ENCODE data around the gene ZNF492. TPM values are rescaled to one million over a fixed set of nuclear protein-coding genes. Genes with fewer than 3 reads are reported as not detected.
"Not testable (repeated sequence)": the region's sequence is repeated elsewhere in the genome, so short reads cannot be mapped to it uniquely, and the experiment has no call there.

ZNF492 gene
- polyA plus RNA-seq, 1 of the 3 experiments (the other 2 are of a cell fraction): 0.28 TPM

DNA sequence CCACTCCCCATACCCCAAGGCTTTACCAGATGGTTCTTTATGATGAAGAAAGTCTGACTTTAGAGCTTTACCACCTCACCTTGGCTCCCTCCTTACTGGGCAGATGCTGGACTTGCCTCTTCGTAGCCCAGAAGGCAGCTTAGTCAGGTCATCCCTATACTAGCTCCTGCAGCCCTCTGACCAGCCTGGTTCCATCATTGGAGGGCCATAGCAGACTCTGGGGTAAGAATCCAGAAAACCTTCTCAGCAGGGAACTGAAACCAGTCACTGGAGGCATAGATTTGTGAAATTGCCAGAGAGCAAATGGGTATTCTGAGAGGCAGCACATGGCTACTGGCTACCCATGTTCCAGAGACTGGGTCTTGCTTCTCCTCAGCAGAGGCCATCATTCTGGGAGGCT, 21.8 kb upstream of the ZNF492 start:
- H3K4me1 ChIP-seq (ENCODE audit: control insufficient read depth in 1 of 2, insufficient read depth in 2 of 2, low read depth in 1 of 2, low read length in 1 of 2): no peaks in the 10 kb centered on the region
- no peak overlapping the region for H3K9ac ChIP-seq
- ChIA-PET CTCF (interaction anchor here (1.2 kb wide), 1 partner anchor 11 kb away, joined by 3 read pairs; no protein-coding TSS in a partner anchor), POLR2A (no interaction called here)
- no peaks in the 10 kb centered on the region for H3K36me3 ChIP-seq (replicated peaks in 1 of 2; ENCODE audit: control insufficient read depth in 1 of 2, insufficient read depth in 2 of 2, low read length in 1 of 2)
- no peaks in the 10 kb centered on the region for H3K9me3 ChIP-seq
- no peak overlapping the region for H3K4me2 ChIP-seq
- H3K27me3 ChIP-seq (ENCODE audit: insufficient read depth): no peaks in the 10 kb centered on the region
- no peaks in the 10 kb centered on the region for H3K79me2 ChIP-seq (ENCODE audit: insufficient read depth)
- H3F3A ChIP-seq (replicated peaks; ENCODE audit: insufficient read depth): no peaks in the 10 kb centered on the region
- no peak for TF ChIP-seq ELF1 (IDR thresholded peaks at IDR 0.05)
- no peak for TF ChIP-seq SMC3 (IDR thresholded peaks at IDR 0.05; ENCODE audit: low read depth, low read length)
- no peak for TF ChIP-seq NRF1 (IDR thresholded peaks at IDR 0.05; ENCODE audit: low read depth, low read length)
- no peak for TF ChIP-seq TCF12 (IDR thresholded peaks at IDR 0.05)
- TF ChIP-seq SIN3A (IDR thresholded peaks at IDR 0.05; ENCODE audit: borderline replicate concordance, low read depth, low read length): no peak
- TF ChIP-seq TAF1 (IDR thresholded peaks at IDR 0.05; ENCODE audit: borderline replicate concordance, low read depth, low read length): no peak
- no peak for TF ChIP-seq EP300 (IDR thresholded peaks at IDR 0.05; ENCODE audit: borderline replicate concordance in 1 of 2, low read depth in 1 of 2, low read length in 1 of 2)
- TF ChIP-seq POLR2AphosphoS5 (IDR thresholded peaks at IDR 0.05; ENCODE audit: low read depth, low read length): no peak
- TF ChIP-seq GABPA (IDR thresholded peaks at IDR 0.05; ENCODE audit: low read depth): no peak
- no peak for TF ChIP-seq MXI1 (IDR thresholded peaks at IDR 0.05; ENCODE audit: low read depth, low read length)
- no peak for TF ChIP-seq RXRA (IDR thresholded peaks at IDR 0.05; ENCODE audit: borderline replicate concordance, low read depth)
- TF ChIP-seq JUND (IDR thresholded peaks at IDR 0.05): no peak
- 0% methylated on average over 1 of the region's 1 CpG for WGBS (ENCODE audit: low lambda C conversion rate)
- H3K27ac ChIP-seq (ENCODE audit: low read depth in 2 of 2, low read length in 1 of 2): no peak overlapping the region
- no peak overlapping the region for H2AFZ ChIP-seq (ENCODE audit: low read depth)
- no peak for DNase-seq
- H4K20me1 ChIP-seq (ENCODE audit: insufficient read depth): no peaks in the 10 kb centered on the region
- no peak overlapping the region for H3K4me3 ChIP-seq (ENCODE audit: low read depth in 2 of 2, low read length in 1 of 2)
- H3K9me2 ChIP-seq: no peaks in the 10 kb centered on the region

DNA sequence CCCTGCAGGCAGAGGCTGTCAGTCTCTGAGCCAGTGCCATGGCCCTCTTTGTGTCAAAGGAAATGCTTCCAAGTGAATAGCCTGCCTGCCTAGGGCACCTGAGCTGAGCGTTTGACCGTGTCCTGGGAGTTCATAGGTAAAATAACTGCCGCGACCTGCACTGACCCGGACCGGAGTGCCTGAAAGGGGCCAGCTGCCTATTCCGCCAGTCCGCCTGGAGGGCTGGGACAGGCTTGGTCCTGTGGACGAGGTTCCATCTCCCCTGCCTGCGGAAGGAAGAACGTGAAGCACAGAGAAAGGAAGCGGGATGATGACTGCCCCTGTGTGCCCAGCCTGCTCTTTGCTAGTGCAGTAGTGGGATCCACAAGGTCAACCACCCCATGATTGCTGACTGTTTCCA, 17.5 kb upstream of the ZNF492 start:
- H3K79me2 ChIP-seq (ENCODE audit: insufficient read depth): no peaks in the 10 kb centered on the region
- CTCF ChIA-PET: no interaction called here

DNA sequence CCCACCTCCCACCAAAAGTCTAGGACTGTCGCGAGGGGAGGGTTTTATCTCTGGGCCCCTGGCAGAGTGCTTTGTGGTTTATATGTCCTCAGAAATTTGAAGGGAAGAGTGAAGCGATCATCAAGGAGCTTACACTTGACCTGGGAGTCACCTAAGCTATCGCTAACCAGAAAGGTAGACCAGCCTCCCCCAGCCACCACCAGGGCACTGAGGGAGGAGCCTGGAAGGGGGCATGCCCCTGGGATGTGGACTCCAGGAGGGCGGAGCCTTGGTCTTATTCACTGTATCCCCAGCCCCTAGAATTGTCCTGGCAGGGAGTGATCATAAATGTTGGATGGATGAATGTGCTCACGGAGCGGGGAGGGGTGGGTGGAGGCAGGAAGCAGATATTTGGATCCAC, 16.9 kb upstream of the ZNF492 start:
- H3K4me2 ChIP-seq; H3K9me2 ChIP-seq; H3K9me3 ChIP-seq; H3K27ac ChIP-seq (ENCODE audit: low read depth in 2 of 2, low read length in 1 of 2); H3K79me2 ChIP-seq (ENCODE audit: insufficient read depth); H3F3A ChIP-seq (replicated peaks; ENCODE audit: insufficient read depth); H2AFZ ChIP-seq (ENCODE audit: low read depth); H3K4me1 ChIP-seq (ENCODE audit: control insufficient read depth in 1 of 2, insufficient read depth in 2 of 2, low read depth in 1 of 2, low read length in 1 of 2); H4K20me1 ChIP-seq (ENCODE audit: insufficient read depth); CTCF ChIA-PET; H3K27me3 ChIP-seq (ENCODE audit: insufficient read depth); H3K4me3 ChIP-seq (ENCODE audit: low read depth in 2 of 2, low read length in 1 of 2); H3K36me3 ChIP-seq (replicated peaks in 1 of 2; ENCODE audit: control insufficient read depth in 1 of 2, insufficient read depth in 2 of 2, low read length in 1 of 2); POLR2A ChIA-PET; H3K9ac ChIP-seq; DNase-seq: not testable (repeated sequence)
- 35% methylated on average over 4 of the region's 7 CpGs for WGBS (ENCODE audit: low lambda C conversion rate)

More for the DNA sequence above, 17.5 kb upstream of the ZNF492 start:
- no peak overlapping the region for H2AFZ ChIP-seq (ENCODE audit: low read depth)
- H3K27ac ChIP-seq (ENCODE audit: low read depth in 2 of 2, low read length in 1 of 2): no peak overlapping the region
- 24% methylated on average over 4 of the region's 12 CpGs for WGBS (ENCODE audit: low lambda C conversion rate)
- TF ChIP-seq RCOR1 (IDR thresholded peaks at IDR 0.05; ENCODE audit: low read length): no peak
- TF ChIP-seq FOXJ3 (CRISPR knock-in tag; IDR thresholded peaks at IDR 0.05): no peak
- TF ChIP-seq, protein P1, sequence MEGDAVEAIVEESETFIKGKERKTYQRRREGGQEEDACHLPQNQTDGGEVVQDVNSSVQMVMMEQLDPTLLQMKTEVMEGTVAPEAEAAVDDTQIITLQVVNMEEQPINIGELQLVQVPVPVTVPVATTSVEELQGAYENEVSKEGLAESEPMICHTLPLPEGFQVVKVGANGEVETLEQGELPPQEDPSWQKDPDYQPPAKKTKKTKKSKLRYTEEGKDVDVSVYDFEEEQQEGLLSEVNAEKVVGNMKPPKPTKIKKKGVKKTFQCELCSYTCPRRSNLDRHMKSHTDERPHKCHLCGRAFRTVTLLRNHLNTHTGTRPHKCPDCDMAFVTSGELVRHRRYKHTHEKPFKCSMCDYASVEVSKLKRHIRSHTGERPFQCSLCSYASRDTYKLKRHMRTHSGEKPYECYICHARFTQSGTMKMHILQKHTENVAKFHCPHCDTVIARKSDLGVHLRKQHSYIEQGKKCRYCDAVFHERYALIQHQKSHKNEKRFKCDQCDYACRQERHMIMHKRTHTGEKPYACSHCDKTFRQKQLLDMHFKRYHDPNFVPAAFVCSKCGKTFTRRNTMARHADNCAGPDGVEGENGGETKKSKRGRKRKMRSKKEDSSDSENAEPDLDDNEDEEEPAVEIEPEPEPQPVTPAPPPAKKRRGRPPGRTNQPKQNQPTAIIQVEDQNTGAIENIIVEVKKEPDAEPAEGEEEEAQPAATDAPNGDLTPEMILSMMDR (IDR thresholded peaks at IDR 0.05): no peak
- no peak for TF ChIP-seq SMC3 (IDR thresholded peaks at IDR 0.05; ENCODE audit: low read depth, low read length)
- TF ChIP-seq, protein P2, sequence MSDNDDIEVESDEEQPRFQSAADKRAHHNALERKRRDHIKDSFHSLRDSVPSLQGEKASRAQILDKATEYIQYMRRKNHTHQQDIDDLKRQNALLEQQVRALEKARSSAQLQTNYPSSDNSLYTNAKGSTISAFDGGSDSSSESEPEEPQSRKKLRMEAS (IDR thresholded peaks at IDR 0.05; ENCODE audit: low read depth): no peak
- no peak for TF ChIP-seq TCF12 (IDR thresholded peaks at IDR 0.05)
- no peak for TF ChIP-seq RFX5 (IDR thresholded peaks at IDR 0.05; ENCODE audit: low read length)
- no peak overlapping the region for H3K9ac ChIP-seq
- no peak overlapping the region for H3K4me2 ChIP-seq
- no peak overlapping the region for H3K4me3 ChIP-seq (ENCODE audit: low read depth in 2 of 2, low read length in 1 of 2)
- H3F3A ChIP-seq (replicated peaks; ENCODE audit: insufficient read depth): no peaks in the 10 kb centered on the region
- POLR2A ChIA-PET: no interaction called here
- no peaks in the 10 kb centered on the region for H3K36me3 ChIP-seq (replicated peaks in 1 of 2; ENCODE audit: control insufficient read depth in 1 of 2, insufficient read depth in 2 of 2, low read length in 1 of 2)
- no peaks in the 10 kb centered on the region for H3K9me3 ChIP-seq
- DNase-seq: no peak
- H3K4me1 ChIP-seq (ENCODE audit: control insufficient read depth in 1 of 2, insufficient read depth in 2 of 2, low read depth in 1 of 2, low read length in 1 of 2): no peaks in the 10 kb centered on the region; a peak in 1 of 4 replicates
- no peaks in the 10 kb centered on the region for H3K27me3 ChIP-seq (ENCODE audit: insufficient read depth)
- H4K20me1 ChIP-seq (ENCODE audit: insufficient read depth): no peaks in the 10 kb centered on the region
- H3K9me2 ChIP-seq: no peaks in the 10 kb centered on the region
